HG03575 (cell line): Measurements from ENCODE around the gene FGF7.
"Not testable (repeated sequence)": the region's sequence is repeated elsewhere in the genome, so short reads cannot be mapped to it uniquely, and the experiment has no call there.

Experiments used
- ATAC-seq: cut with Tn5 transposase; IDR thresholded peaks from one replicate; pipeline ENCODE4 v1.9.1; 2021; ENCODE audit not compliant: unreplicated experiment, insufficient number of reproducible peaks, low FRiP score; ENCODE audit errors: extremely low read depth

The FGF7 gene

GRCh38 chr15:49478982-49479381 is 55.9 kb downstream of the FGF7 start:
- ATAC-seq, result not testable (repeated sequence)

GRCh38 chr15:49485401-49485800 is 62.4 kb downstream of the FGF7 start:
- not testable (repeated sequence) for ATAC-seq

- ATAC-seq, result no peak
Observed at GRCh38 chr15:49490966-49491365, 67.9 kb downstream of the FGF7 start.

GRCh38 chr15:49492151-49492550 is 69.1 kb downstream of the FGF7 start:
- ATAC-seq, result no peak

GRCh38 chr15:49492830-49493229 is 69.8 kb downstream of the FGF7 start:
- ATAC-seq, result no peak

- no peak for ATAC-seq
Observed at GRCh38 chr15:49494842-49495241, 71.8 kb downstream of the FGF7 start.

- ATAC-seq, result no peak
Observed at GRCh38 chr15:49495993-49496753, 73.1 kb downstream of the FGF7 start.

- ATAC-seq, result no peak
Observed at GRCh38 chr15:49501586-49501985, 78.5 kb downstream of the FGF7 start.

- no peak for ATAC-seq
Observed at GRCh38 chr15:49506341-49506740, 83.3 kb downstream of the FGF7 start.

GRCh38 chr15:49507261-49507660 is 84.2 kb downstream of the FGF7 start:
- no peak for ATAC-seq

GRCh38 chr15:49512739-49513138 is 89.7 kb downstream of the FGF7 start:
- ATAC-seq, result not testable (repeated sequence)

- no peak for ATAC-seq
Observed at GRCh38 chr15:49521802-49522201, 98.8 kb downstream of the FGF7 start.

- no peak for ATAC-seq
Observed at GRCh38 chr15:49528289-49528688, 105.2 kb downstream of the FGF7 start.

- ATAC-seq, result no peak
Observed at GRCh38 chr15:49530092-49530491, 107.0 kb downstream of the FGF7 start.
